Measurements from ENCODE around the gene CAMK2B.

The CAMK2B gene

GRCh38 chr7:44286618-44287487 is 38.5 kb downstream of the CAMK2B start:
- DNase-seq (ENCODE audit: low read depth): no peak

GRCh38 chr7:44286182-44286617 is 39.2 kb downstream of the CAMK2B start:
- DNase-seq (ENCODE audit: low read depth): no peak

GRCh38 chr7:44285561-44285960 is 39.8 kb downstream of the CAMK2B start:
- DNase-seq (ENCODE audit: low read depth): no peak

- no peak for DNase-seq (ENCODE audit: low read depth)
Observed at GRCh38 chr7:44284881-44285541, 40.4 kb downstream of the CAMK2B start.

GRCh38 chr7:44284216-44284615 is 41.2 kb downstream of the CAMK2B start:
- no peak for DNase-seq (ENCODE audit: low read depth)

- DNase-seq (ENCODE audit: low read depth): no peak
Observed at GRCh38 chr7:44283381-44284211, 41.8 kb downstream of the CAMK2B start.

- DNase-seq (ENCODE audit: low read depth): no peak
Observed at GRCh38 chr7:44282601-44283171, 42.7 kb downstream of the CAMK2B start.

- no peak for DNase-seq (ENCODE audit: low read depth)
Observed at GRCh38 chr7:44281811-44282600, 43.4 kb downstream of the CAMK2B start.

GRCh38 chr7:44280993-44281721 is 44.2 kb downstream of the CAMK2B start:
- no peak for DNase-seq (ENCODE audit: low read depth)

- DNase-seq (ENCODE audit: low read depth): no peak
Observed at GRCh38 chr7:44280636-44280992, 44.8 kb downstream of the CAMK2B start.

GRCh38 chr7:44279731-44280505 is 45.5 kb downstream of the CAMK2B start:
- DNase-seq (ENCODE audit: low read depth): no peak

- no peak for DNase-seq (ENCODE audit: low read depth)
Observed at GRCh38 chr7:44279286-44279685, 46.1 kb downstream of the CAMK2B start.

- DNase-seq (ENCODE audit: low read depth): no peak
Observed at GRCh38 chr7:44278451-44279161, 46.8 kb downstream of the CAMK2B start.

- no peak for DNase-seq (ENCODE audit: low read depth)
Observed at GRCh38 chr7:44277851-44278250, 47.5 kb downstream of the CAMK2B start.

GRCh38 chr7:44277391-44277790 is 48.0 kb downstream of the CAMK2B start:
- no peak for DNase-seq (ENCODE audit: low read depth)

- DNase-seq (ENCODE audit: low read depth): no peak
Observed at GRCh38 chr7:44276571-44277221, 48.7 kb downstream of the CAMK2B start.

GRCh38 chr7:44275957-44276570 is 49.3 kb downstream of the CAMK2B start:
- DNase-seq (ENCODE audit: low read depth): no peak

- no peak for DNase-seq (ENCODE audit: low read depth)
Observed at GRCh38 chr7:44275146-44275545, 50.2 kb downstream of the CAMK2B start.

Data from activated T-cell treated with anti-CD3 and anti-CD28 coated beads for 1 hour (primary cell).